PC-9 (cell line): Measurements from ENCODE around the gene PAK4.

ENCODE experiments used
- CTCF ChIP-seq: fragments of 200-600 bp; sonication (generic); conservative IDR thresholded peaks from 2 replicates; pipeline ENCODE4 v1.6.1; 2017; ENCODE audit warnings: mixed run types, antibody characterized with exemption, mild to moderate bottlenecking, moderate library complexity
- EZH2 ChIP-seq: fragments of 200-600 bp; sonication (generic); IDR thresholded peaks from 2 replicates; pipeline ENCODE4 v1.8.0; 2017; ENCODE audit warnings: antibody characterized with exemption, low read depth

GRCh38 chr19:39171479-39172465, 46.2 kb downstream of the PAK4 start:
- TF ChIP-seq CTCF, result no peak
- TF ChIP-seq EZH2, result no peak
